Measurements from ENCODE around the gene MATCAP1.
A peak's percentile ranks its signal among the peaks of the same experiment; 100 is the strongest.

Gene MATCAP1

GRCh38 chr16:67207249-67208091, 23.7 kb upstream of the MATCAP1 start:
- no peak for DNase-seq

GRCh38 chr16:67206838-67207248, 23.1 kb upstream of the MATCAP1 start:
- no peak for DNase-seq

GRCh38 chr16:67206129-67206837, 22.5 kb upstream of the MATCAP1 start:
- no peak for DNase-seq

GRCh38 chr16:67204076-67204475, 20.3 kb upstream of the MATCAP1 start:
- DNase-seq = no peak

- no peak for DNase-seq
These were observed 19.3 kb upstream of the MATCAP1 start for GRCh38 chr16:67202956-67203493.

GRCh38 chr16:67202426-67202825, 18.7 kb upstream of the MATCAP1 start:
- DNase-seq = no peak

GRCh38 chr16:67201411-67202345, 17.9 kb upstream of the MATCAP1 start:
- DNase-seq = no peak

GRCh38 chr16:67200491-67200890, 16.7 kb upstream of the MATCAP1 start:
- no peak for DNase-seq

GRCh38 chr16:67199808-67200198, 16.0 kb upstream of the MATCAP1 start:
- DNase-seq = no peak

GRCh38 chr16:67199011-67199807, 15.4 kb upstream of the MATCAP1 start, which contains the start of gene ELMO3:
ELMO3 (plus strand) TSS chr16:67199131; CDS start chr16:67199327, 196 bp downstream.
- DNase-seq = peak; percentile 73

GRCh38 chr16:67198238-67198734, 14.5 kb upstream of the MATCAP1 start:
- peak; percentile 52 for DNase-seq

GRCh38 chr16:67197704-67198103, 13.9 kb upstream of the MATCAP1 start:
- DNase-seq = no peak

GRCh38 chr16:67196881-67197280, 13.1 kb upstream of the MATCAP1 start:
- no peak for DNase-seq

GRCh38 chr16:67195676-67196075, 11.9 kb upstream of the MATCAP1 start:
- DNase-seq = no peak

GRCh38 chr16:67194260-67194659, 10.5 kb upstream of the MATCAP1 start:
- DNase-seq = no peak

GRCh38 chr16:67193536-67193935, 9.8 kb upstream of the MATCAP1 start:
- DNase-seq = no peak

- DNase-seq = no peak
These were observed 9.1 kb upstream of the MATCAP1 start for GRCh38 chr16:67192781-67193361.

- DNase-seq = peak; percentile 77
These were observed 8.4 kb upstream of the MATCAP1 start, which contains the start of gene E2F4 for GRCh38 chr16:67191995-67192681. E2F4 (plus strand) TSS chr16:67192155; CDS start chr16:67192228, 73 bp downstream.

GRCh38 chr16:67191411-67191994, 7.7 kb upstream of the MATCAP1 start:
- no peak for DNase-seq

Measured in DMS153 (cell line).